Psoas muscle (tissue), 8 donors: Measurements from ENCODE around the gene ZNF488. TPM values are rescaled to one million over a fixed set of nuclear protein-coding genes. Genes with fewer than 3 reads are reported as not detected.
"Not testable (repeated sequence)": the region's sequence is repeated elsewhere in the genome, so short reads cannot be mapped to it uniquely, and the experiment has no call there.

Experiments used
- ATAC-seq, 4 donors: fragments of 200-7000 bp; cut with Tn5 transposase; one replicate each; pipeline ENCODE4 v1.9.1; 2020; ENCODE audit warnings: moderate library complexity in 3 of 4, mild to moderate bottlenecking in 2 of 4
- DNase-seq, 2 donors: peaks; one replicate each; pipeline ENCODE4 v3.0.0-alpha.2; 2020
- H3K27ac ChIP-seq: fragments of 200-600 bp; one replicate; pipeline ENCODE4 v1.8.0; 2022
- H3K27me3 ChIP-seq, 3 donors: fragments of 200-600 bp in 1 of 3; one replicate each; pipeline versions ENCODE4 v1.6.1 to v1.8.0; 2013 to 2022; ENCODE audit warnings: low read length in 2 of 3, mild to moderate bottlenecking in 2 of 3, moderate library complexity in 1 of 3; ENCODE audit not compliant: insufficient read depth in 3 of 3
- H3K36me3 ChIP-seq, 2 donors: fragments of 200-600 bp in 1 of 2; one replicate each; pipeline versions ENCODE4 v1.6.1 to v1.8.0; 2013 to 2022; ENCODE audit warnings: low read depth in 1 of 2, mild to moderate bottlenecking in 1 of 2, moderate library complexity in 1 of 2; ENCODE audit not compliant: insufficient read depth in 1 of 2
- H3K4me1 ChIP-seq: fragments of 200-600 bp; one replicate; pipeline ENCODE4 v1.8.0; 2022
- H3K4me3 ChIP-seq: fragments of 200-600 bp; one replicate; pipeline ENCODE4 v1.8.0; 2022; ENCODE audit warnings: mild to moderate bottlenecking
- H3K9me3 ChIP-seq: fragments of 200-600 bp; one replicate; pipeline ENCODE4 v1.8.0; 2022
- CTCF ChIP-seq: fragments of 200-600 bp; IDR thresholded peaks from one replicate; pipeline ENCODE4 v1.8.0; 2022; ENCODE audit warnings: antibody characterized with exemption
- WGBS, 3 donors: extraction: QIAGEN DNeasy Blood & Tissue Kit; methylation state at CpG; one replicate each; pipeline versions ENCODE4 v1.1.6 to v1.1.7; 2013; 5-methylcytosine and 5-hydroxymethylcytosine counted together
- intact Hi-C, 2 donors: fragments of 100-400 bp; cut with DNase I; formaldehyde crosslinking; loops; one replicate each; pipeline versions ENCODE4 v1.11.0 to v1.14.2; 2022
- polyA plus RNA-seq, 3 donors: library from polyadenylated mRNA; stranded (reverse); fragments of 200-250 nt; gene quantifications; one replicate each; pipeline ENCODE4 v1.2.3, GENCODE V29; 2013
- total RNA-seq, 4 donors: library from RNA; stranded (reverse); fragmentation: NEBNext Ultra II Directional in 2 of 4; extraction: Animal tissue kit (Norgen Biotek cat#: 25700) in 2 of 4; gene quantifications; one replicate each; pipeline versions ENCODE4 v1.2.1 to v1.2.4, GENCODE V29; 2021 to 2023
- donor health status: healthy with polysubstance abuse.
- donor health status: DM: no; HTN: no; CAD: no; lungs with moderate emphysema.
- donor health status: Bipolar disorder and iron deficiency.
- donor health status: healthy.
- donor health status: DM: yes; HTN: yes; CAD: no.
- donor health status: DM: no; HTN: no; CAD: no.
- donor health status: DM: no; HTN: no; CAD: no.
- donor health status: DM: yes; HTN: yes; CAD: no.

The ZNF488 gene
- total and polyA plus RNA-seq, 7 donors = 0.03 to 0.15 (median 0.07) TPM; not detected in 2

GRCh38 chr10:47389619-47390018 lies 5.5 kb upstream of the ZNF488 start:
- TF ChIP-seq CTCF = no peak
- no peaks in the 10 kb centered on the region for H3K27me3 ChIP-seq
- no peak for DNase-seq
- 93 to 96% (median 95%) methylated on average over 3 of the region's 3 CpGs for WGBS, 3 donors
- no peak overlapping the region for H3K27ac ChIP-seq
- H3K36me3 ChIP-seq = no peaks in the 10 kb centered on the region
- intact Hi-C loops = no loop called here
- H3K4me1 ChIP-seq = no peaks in the 10 kb centered on the region
- H3K4me3 ChIP-seq = no peak overlapping the region
- no peak for ATAC-seq
- H3K9me3 ChIP-seq = no peaks in the 10 kb centered on the region

- intact Hi-C loops = no loop called here
- no peaks in the 10 kb centered on the region for H3K9me3 ChIP-seq
- H3K36me3 ChIP-seq = no peaks in the 10 kb centered on the region
- no peak overlapping the region for H3K27ac ChIP-seq
- DNase-seq (no peak), ATAC-seq (no peak)
- H3K27me3 ChIP-seq = no peaks in the 10 kb centered on the region
- no peak for TF ChIP-seq CTCF
- 88 to 90% (median 89%) methylated on average over 4 of the region's 4 CpGs for WGBS, 3 donors
- H3K4me3 ChIP-seq = no peak overlapping the region
- peaks cover 2% of the 10 kb centered on the region for H3K4me1 ChIP-seq
Observed at GRCh38 chr10:47388879-47389278, 4.8 kb upstream of the ZNF488 start.

- H3K27me3 ChIP-seq, H3K36me3 ChIP-seq, H3K9me3 ChIP-seq, ATAC-seq, H3K27ac ChIP-seq, DNase-seq, intact Hi-C loops, H3K4me3 ChIP-seq, H3K4me1 ChIP-seq: not testable (repeated sequence)
- 91 to 96% (median 94%) methylated on average over 2 of the region's 2 CpGs for WGBS, 3 donors
Observed at GRCh38 chr10:47386104-47386503, 2.0 kb upstream of the ZNF488 start.

- no peak for DNase-seq
- ATAC-seq = no peak
- Histone ChIP-seq H3K4me3 (peak overlapping the region; percentile 81), H3K4me1 (peaks cover 4% of the 10 kb centered on the region), H3K27me3 (no peaks in the 10 kb centered on the region), H3K9me3 (no peaks in the 10 kb centered on the region), H3K27ac (no peak overlapping the region), H3K36me3 (no peaks in the 10 kb centered on the region)
- intact Hi-C loops = loop anchor here in 1 of 2 donors (5.0 kb wide), 1 partner anchor 1276 kb away; no protein-coding TSS in a partner anchor
- 13 to 18% (median 16%) methylated on average over 9 of the region's 9 CpGs for WGBS, 3 donors
- no peak for TF ChIP-seq CTCF
Observed at GRCh38 chr10:47383261-47384147, 589 bp downstream of the ZNF488 start.

GRCh38 chr10:47381427-47382379 lies 2.4 kb downstream of the ZNF488 start:
- ATAC-seq = no peak
- peaks cover 6% of the 10 kb centered on the region for H3K4me1 ChIP-seq
- no peak for TF ChIP-seq CTCF
- no peaks in the 10 kb centered on the region for H3K36me3 ChIP-seq
- WGBS, 3 donors = 47 to 68% (median 55%) methylated on average over 9 of the region's 9 CpGs
- no peaks in the 10 kb centered on the region for H3K9me3 ChIP-seq
- no peak overlapping the region for H3K27ac ChIP-seq
- DNase-seq = no peak
- H3K27me3 ChIP-seq = no peaks in the 10 kb centered on the region
- H3K4me3 ChIP-seq = no peak overlapping the region
- intact Hi-C loops = loop anchor here in 1 of 2 donors (2.0 to 5.0 kb wide), 2 partner anchors 1097 to 1274 kb away; no protein-coding TSS in a partner anchor
